ENCODE results near the gene JADE2.
"Not testable (repeated sequence)": the region's sequence is repeated elsewhere in the genome, so short reads cannot be mapped to it uniquely, and the experiment has no call there.

JADE2 gene

DNA sequence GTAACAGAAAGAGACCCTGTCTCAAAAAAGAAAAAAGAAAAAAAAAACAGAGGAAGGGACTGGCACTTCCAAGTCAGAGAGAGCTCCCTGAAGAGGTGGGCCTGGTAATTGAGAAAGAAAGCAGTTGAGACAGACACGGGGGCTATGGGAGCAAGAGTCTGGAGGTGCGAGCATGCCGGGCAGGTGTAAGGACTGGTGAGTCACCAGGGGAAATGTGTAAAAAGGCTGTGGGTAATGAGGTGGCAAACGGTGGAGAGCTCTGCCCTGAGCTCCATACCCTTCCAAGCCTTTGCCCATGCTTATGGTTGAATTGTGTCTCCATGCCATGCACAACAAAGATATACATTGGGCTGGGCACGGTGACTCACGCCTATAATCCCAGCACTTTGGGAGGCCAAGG, 18.0 kb upstream of the JADE2 start:
- DNase-seq (ENCODE audit: low read depth) = no peak

DNA sequence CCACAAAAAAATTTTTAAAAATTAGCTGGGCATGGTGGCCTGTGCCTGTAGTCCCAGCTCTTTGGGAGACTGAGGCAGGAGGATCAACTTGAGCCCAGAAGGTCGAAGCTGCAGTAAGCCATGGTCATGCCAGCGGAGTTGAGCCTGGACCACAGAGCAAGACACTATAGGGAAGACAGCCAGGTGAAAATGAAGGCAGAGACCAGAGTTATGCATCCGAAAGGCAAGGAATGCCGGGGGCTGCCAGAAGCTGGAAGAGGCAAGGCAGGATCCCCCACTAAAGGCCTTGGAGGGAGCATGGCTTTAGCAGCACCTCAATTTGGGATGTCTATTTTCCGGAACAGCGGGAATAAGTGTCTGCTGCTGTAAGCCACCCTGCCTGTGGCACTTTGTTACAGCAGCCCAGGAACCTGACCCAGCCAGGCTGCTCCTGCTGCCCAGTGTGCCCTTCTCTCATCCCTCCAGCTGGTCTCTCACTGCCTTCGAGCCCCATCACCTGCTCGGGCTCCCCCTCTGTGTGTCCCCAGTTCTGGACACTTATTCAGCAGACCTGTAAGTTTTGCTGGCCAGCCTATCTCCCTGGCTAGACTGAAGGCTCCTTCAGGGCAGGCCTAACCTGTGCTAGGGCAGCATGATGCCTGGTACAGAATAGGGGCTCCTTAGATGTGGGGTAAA, 16.8 kb upstream of the JADE2 start:
- DNase-seq (ENCODE audit: low read depth) = no peak

DNA sequence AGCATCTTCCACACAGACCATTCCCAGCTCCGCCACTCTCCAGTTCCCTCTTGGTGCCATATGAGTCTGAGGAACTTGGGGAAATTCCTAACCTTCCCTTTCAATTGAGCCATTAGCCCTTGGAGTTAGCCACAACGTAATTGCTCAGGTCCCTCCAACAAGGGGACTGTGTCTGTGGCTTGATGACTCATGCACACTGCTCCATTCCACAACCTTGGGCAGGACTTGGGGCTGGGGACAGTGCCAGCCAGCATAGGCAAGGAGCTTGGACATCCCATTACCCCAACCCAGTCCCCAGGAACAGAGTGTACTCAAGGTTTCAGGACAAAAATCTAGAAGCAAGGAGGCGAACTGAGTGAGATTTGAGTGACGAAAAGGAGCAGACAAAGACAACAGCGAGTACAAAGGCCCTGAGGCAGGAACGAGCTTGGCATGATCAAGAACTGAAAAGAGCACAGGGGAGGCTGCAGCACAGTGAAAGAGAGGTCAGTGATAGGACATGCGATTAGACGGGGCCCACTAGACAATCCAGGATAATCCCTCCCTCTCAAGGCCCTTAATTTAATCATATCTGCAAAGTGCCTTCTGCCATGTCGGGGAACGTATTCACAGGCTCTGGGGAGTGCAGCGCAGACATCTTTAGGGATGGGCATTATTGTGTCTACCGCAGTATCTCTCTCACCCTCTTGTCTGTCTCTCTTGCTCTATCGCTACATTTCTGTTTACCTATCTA, 16.0 kb upstream of the JADE2 start:
- DNase-seq (ENCODE audit: low read depth) = no peak

DNA sequence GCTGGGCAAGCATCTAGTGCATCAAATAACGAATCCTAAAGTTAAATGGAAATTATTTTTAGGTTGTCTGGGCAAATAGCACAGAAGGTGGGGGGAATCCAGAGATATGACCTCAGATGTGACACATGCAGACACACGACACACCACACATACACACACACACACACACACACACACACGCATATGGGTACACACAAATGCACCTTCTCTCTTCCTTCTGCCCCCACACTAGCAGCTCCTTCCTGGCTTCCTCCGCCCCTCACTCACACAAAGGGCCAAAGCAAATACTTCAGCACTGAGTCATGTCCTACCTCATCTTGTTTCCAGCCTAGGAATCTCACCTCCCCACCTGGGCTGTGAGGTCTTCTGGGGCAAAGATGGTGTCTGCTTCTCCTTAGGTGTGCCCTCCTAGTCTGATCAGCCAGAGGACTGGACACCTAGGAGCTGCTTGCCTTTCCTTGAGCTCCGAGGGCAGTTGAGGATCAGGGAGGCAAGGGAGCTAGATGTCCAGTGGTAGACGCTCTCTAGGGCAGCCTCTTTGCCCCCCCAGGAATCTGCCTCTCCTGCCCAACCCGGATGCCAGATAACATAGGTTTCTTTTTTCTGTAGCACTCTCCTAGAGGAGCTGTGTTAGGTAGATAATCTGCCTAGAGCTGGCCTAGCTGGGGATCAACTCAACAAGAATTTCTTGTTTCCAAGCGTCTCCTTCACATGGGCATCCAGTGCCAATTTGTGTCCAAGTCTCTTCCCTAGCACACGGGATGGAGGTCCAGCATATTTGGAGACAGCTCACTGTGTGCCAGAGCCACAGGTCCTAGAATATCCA, 14.3 kb upstream of the JADE2 start:
- DNase-seq (ENCODE audit: low read depth) = no peak

DNA sequence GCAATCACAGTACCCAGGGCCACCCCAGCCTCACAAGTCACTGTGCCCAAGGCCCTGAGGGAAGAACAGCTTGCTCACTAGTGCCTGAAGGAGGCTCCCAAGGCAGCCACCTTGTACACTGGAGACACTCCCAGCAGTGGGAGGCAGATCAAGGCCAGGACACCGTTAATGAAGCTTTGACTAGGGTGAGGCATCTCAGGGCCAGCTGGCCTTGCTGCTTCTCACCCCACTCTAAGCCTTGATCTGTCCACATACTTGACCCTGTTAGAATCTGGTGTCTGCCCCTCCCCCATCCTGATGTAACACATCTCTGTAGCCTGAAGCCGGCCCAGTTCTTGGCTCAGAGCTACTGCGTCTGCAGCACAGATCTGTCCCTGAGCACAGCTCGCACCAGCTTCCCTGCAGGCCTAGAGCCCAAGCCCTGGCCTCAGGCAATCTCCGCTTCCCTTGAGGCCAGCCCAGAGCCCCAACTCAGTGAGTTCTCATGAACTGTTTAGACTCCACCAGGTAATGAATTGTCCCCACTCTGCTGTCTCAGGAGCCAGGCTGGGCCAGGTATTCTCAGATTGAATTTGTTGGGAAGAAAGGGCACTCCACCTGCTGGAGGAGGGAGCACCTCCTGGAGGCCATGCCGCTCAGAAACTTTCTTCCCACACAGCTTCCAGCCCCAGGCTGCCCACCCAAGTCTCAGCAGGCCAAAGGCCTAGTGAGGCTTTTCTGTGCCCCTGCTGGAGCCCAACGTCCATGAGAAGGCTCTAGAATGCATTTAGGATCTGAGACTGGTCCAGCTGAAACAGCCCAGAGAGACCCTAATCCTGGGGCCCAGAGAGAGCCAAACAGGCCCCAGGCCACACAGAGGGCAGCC, 13.4 kb upstream of the JADE2 start:
- no peak for DNase-seq (ENCODE audit: low read depth)

DNA sequence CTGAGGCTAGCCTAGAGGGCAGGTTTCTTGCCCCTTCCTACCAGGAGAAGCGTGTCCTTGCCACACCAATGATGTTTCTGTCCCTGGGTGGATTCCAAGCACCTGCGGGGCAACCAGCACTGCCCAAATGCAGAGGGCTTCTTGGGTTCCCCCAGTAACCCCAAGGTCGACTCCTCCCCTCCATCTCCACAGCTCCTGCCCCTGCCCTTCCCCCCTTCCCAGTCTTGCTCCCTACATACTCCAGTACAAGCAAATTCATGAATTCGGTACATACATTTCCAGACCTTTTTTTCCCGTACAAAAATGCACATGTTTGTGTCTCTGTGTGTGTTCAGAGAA, 12.8 kb upstream of the JADE2 start:
- DNase-seq (ENCODE audit: low read depth) = no peak

DNA sequence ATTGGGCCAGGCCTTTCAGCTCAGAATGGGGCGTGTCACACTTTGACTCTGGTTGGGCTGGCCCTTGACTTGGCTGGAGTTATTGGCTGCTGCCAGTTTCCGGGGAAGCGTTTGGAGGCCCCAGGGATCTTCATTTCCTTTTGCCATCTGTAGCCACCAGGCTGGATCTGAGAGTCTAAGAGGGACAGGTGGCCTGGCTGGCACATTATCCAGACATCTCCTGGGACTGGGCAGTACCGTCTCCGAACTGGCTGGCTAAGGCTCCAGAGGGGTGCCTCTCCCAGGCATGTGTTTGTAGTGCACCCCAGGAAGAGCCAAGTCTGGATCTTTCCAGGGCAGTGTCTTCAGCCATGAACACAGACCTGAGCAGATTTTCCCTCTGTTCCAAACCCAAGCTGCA, 9.7 kb upstream of the JADE2 start:
- DNase-seq (ENCODE audit: low read depth) = no peak

DNA sequence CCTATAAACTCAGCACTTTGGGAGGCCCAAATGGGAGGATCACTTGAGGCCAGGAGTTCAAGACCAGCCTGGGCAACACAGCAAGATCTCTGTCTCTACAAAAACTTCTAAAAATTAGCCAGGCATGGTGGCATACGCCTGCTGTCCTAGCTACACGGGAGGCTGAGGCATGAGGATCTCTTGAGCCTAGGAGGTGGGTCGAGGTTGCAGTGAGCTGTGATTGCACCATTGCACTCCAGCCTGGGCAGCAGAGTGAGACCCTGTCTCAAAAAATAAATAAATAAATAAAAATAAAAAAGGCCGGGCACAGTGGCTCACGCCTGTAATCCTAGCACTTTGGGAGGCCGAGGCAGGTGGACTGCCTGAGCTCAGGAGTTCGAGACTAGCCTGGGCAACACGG, 8.5 kb upstream of the JADE2 start:
- DNase-seq (ENCODE audit: low read depth) = not testable (repeated sequence)

DNA sequence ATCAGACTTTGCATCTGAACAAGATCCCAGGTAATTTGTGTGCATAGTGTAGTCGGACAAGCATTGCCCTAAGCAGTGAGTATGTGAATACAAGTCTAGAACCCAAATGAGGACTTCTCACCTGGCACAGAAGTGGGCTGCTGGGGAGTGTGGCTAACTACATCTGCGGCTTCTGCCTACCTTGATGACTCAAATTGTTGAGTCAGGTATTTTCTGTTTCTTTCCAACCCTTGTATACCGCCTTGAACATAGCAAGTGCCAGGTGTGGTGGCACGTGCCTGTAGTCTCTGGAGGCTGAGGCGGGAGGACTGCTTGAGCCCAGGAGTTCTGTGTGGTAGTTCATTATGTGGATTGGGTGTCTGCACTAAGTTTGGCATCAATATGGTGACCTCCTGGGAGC, 7.9 kb upstream of the JADE2 start:
- no peak for DNase-seq (ENCODE audit: low read depth)

DNA sequence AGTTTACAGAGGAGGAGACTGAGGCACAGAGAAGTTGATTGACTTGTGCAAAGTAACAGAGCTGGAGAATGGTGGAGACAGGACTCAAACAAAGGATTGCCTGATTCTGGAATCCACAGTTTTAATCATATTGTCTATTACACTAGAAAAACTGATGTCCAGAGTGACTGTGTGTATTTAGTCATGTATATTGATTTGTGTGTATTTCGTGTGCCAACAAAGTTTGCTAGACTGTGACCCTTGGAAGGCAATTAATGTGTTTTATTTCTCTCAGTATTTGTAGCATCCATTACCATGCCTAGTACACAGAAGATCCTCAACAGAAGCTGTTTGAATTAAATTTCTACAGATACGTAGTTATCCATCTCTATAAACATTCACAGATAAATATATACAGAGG, 5.5 kb upstream of the JADE2 start:
- DNase-seq (ENCODE audit: low read depth) = no peak

DNA sequence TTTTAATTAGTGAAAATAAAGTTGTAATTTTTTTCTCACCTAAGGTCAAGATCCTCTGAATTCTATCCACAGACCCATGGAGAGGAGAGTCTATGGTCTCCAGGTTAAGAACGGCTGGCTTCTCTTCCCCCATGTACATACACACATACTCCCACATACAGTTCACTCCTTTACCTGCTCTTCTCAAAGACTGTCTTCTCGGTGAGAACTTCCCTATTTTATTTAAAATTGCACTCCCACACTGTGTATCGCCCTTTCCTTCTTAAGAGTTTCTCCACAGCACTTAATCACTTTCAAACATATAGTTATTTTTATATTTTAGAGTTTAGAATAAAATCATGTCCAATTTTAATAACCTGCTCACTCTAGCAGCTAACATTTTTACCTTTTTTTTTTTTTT, 3.6 kb upstream of the JADE2 start:
- no peak for DNase-seq (ENCODE audit: low read depth)

DNA sequence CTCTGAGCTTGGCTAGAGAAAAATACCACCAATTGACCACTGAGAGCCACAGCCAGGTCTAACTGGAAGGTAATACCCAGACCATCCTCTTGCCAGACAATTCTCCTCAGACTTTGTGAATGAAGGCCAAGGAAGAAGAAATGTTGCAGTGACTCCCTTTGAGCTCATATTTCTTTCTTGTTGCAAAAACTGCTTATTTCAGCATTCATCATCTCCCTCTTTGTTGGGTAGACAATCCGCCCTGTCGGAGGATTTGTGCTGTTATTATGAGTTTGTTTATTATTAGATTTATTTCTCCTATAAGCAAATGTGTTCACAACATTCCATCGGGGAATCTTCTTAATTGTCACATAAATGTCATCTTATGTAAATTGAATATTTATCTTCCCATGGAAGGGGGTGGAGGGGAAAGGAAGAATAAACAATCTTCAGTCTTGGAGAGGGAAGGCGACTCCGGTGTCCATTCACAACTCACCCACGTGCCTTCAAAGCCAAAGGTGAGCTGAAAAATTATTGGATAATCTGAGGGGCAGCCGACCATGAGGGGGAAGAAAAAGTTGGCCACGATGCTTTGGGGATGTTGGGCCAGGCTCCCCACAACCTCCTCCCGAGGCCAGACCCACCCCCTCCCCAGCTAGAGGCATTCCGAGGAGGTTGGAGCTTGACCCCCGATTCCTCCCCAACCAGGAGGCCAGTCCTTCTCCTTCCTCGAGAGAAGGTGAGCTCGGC, 1.8 kb upstream of the JADE2 start:
- DNase-seq (ENCODE audit: low read depth) = no peak

DNA sequence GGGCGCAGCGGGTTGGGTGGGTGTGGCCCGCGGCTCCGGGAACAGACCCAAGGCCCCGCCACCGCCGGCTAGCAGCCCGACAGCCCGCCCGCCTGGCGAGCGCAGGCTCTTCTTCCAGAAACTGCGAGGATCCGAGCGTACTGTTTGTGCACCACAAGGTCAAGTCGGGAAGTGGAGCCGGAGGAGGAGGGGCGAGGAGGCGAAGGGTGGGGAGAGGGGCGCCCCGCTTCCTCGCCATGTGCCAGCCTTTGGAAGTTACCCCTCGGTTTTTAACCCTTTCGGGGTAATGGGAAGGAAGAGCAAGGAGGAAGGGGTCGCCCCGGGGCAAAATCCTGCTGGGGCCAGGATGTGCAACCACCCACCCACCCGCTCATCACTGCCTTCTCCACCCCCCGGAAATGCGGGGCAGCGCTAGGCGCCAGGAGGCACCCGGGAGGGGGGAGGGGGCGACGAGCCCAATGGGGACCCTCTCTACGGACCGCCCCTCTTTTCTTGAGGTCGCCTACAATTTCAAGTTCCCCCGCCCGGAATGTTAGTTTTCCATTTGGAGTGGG, 1.1 kb upstream of the JADE2 start:
- peak; percentile 58 for DNase-seq (ENCODE audit: low read depth)

DNA sequence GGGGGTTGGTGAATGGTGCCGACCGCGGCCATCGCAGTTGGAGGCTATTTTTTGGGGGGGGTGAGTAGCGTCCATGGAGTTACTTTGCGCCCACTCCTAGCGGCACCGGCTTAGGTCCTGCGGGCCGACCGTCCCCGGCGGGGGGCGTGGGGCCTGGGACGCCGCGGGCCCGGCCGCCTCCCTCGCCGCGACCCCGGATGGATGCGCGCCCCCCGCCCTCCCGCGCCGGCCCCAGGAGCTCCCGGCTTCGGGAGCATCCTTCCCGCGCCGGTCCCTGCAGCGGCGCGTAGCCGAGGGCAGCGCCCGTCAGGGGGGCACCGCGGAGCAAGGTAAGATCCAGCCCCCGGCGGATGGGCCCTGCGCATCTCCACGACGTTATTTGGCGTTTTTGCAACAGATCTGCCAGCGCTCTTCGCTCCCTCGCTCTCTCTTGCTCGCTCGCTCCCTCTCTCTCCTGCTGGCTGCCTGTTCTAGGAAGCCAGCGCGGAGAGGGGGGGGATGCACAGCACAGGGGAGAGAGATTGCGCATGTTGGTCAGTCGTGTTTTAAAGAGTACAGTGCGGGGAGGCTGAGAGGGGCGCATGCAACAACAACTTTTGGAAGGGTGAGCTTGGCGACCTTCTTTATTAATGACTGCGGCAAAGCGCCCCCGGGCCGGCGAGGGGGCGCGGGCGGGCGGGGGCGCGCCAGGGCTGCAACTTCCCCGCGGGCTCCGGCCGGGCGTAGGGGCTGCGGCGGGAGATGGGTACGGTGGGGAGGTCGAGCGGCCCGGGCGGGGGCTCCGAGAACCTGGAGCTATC, 413 bp downstream of the JADE2 start:
- DNase-seq (ENCODE audit: low read depth) = peak; percentile 53

DNA sequence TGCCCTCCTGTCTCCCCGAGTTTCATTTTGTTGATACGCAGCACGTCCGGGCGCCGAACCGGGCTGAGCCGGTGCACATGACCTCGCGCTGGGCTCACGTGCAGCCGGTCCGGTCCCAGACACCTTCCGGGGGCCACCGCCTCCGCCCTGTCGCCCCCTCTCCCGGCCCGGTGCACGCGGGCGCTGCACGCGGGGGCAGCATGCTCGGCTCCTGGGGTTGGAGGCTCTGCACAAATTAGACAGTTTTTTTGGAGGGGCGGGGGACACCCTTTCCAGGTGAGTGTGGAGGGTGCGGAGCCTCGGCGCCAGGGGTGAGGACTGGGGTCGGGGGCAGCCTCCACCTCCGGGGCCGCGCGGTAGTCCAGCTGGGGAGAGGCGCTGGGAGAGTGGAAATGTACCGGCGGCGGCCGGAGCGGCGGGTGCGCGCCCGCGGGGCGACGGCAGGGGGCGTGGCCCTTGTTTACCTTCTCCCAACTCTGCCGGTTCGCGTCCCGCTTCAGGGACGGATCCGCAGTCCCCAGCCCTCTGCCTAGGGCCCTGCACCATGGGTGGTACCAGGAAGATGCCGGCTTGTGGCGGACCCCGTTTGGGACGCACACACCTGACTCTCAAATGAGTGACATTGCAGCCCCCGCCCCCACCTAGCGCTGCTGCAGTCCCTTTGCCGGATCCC, 1.1 kb downstream of the JADE2 start:
- DNase-seq (ENCODE audit: low read depth) = peak; percentile 56

DNA sequence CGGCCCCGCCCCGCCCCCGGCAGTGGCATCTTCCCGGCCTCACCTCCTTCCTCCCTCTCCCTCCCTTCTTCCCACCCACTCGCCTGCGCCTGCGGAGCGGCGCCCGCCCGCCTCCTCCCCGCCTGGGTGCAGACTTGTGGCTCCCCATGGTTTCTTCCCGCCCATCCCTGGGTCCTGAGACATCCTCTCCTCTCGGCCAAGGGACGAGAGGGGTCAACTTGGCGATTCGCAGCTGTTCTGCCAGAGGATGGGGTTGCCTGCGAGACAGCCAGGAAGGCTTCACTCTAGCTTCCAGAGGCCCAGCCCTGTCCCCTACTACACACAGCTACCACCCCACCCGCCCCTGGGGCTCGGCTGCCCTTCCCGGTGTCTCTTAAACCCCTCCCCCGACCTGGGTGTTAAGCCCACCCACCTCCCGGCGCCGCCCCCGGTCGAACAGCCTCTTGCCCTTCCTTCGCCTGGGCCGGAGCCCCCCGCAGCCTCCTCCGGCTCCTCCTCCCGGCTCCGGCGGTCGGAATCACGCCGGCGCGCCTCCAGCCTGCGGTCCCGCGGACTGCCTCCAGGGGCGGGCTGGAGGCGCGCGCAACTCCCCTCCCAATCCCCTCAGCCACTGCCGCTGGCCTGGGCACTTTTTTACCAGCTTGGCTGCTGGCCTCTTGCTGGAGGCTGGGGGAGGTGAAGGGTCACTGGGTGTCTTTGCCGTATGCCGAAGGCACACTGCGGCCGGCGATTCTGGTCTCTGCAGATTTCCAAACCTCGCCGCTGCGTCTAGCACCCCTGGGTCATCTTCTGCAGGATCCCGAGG, 1.9 kb downstream of the JADE2 start:
- peak; percentile 56 for DNase-seq (ENCODE audit: low read depth)

DNA sequence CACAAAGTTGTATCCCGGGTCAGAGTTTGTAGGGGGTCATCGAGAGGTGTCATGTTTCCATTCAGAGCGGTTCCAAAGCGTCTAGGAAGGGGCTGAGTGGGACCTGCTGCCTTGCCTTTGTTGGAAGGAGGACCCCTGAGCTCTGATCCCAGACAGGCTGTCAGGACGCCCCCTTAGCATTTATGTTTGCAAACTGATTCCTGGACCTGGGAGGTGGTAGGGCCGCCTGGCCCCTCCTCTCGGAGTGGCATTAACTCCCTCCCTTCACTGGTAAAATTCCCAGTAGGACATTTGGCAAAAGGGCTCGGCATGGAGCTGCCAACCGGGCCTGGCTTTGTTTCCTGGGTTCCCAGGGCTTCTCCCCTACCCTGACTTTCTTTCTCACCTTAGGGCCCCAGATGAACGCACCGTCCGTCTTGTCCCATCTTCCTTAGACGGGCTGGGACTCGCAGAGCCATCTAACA, 2.5 kb downstream of the JADE2 start:
- DNase-seq (ENCODE audit: low read depth) = no peak

DNA sequence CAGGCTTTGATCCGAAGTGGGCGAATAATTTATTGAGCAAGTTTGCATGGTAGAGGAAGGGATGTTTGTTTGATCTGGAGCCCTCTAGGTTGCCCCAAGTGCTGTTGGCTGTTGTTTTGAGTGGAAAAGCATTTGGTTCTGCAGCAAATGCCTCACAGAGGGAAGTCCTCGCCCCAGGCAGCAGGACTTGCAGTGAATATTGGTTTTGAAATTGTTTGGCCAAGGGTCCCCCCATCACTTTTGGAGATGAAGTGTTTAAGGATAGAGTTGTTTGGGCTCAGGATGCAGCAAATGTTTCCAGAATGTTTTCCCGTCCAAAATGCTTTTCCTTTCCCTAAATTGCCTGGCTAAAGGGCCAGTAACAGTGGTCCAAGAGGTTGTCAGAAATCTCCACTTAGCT, 3.1 kb downstream of the JADE2 start:
- no peak for DNase-seq (ENCODE audit: low read depth)

DNA sequence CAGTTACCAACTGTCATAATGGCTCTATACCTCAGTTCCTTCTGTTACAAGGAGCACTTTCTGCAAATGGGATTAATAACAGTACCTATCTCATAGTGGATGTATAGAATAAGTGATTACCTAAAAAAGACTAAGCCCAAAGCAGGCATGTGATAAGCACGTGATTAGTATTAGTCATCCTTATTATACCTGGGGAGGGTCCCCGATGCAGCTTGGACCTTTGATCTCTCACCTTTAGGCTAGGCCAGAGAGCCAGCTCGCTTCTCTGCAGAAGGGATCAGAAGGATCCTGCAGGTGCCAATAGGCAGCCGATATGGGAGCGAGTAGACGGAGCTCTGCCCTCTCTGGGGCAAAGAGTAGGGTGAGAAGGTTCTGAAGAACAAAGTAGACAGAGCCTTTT, 4.0 kb downstream of the JADE2 start:
- no peak for DNase-seq (ENCODE audit: low read depth)
